ENCODE data around the gene LAMA2.

Gene LAMA2

DNA sequence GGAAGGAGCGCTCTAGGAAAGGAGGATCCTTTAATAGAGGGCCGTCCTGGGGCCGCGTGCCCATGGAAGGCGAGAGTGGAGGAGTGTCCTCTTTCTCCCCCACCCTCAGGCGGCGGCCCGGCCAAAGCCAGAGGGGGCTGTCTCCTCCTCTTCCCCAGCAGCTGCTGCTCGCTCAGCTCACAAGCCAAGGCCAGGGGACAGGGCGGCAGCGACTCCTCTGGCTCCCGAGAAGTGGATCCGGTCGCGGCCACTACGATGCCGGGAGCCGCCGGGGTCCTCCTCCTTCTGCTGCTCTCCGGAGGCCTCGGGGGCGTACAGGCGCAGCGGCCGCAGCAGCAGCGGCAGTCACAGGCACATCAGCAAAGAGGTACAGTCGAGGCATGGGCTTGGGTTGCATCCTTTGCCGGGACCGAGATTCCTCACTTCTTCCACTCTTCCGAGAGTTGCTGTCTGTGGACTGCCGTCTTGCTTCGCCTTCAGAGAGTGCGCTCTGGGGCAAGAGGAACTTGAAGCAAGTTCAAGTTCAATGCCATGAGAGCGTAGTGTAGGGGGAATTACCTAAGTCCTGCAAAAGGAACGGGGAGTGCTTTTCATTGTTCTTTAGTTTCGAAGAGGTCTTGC is at the start of gene LAMA2:
Gene LAMA2 (plus strand): TSS at position 148 of the 621 bp plus-strand sequence. CDS start 108 bp downstream, at position 256.
- Histone ChIP-seq H3K4me1 (ENCODE audit: insufficient read depth, low read length) (peaks cover 3% of the 10 kb centered on the region; the same call in 1 of the 2 replicates), H3K36me3 (ENCODE audit: insufficient read depth, low read length) (no peaks in the 10 kb centered on the region), H3K9me3 (ENCODE audit: control insufficient read depth, insufficient read depth, low read length) (no peaks in the 10 kb centered on the region), H3K9ac (ENCODE audit: low read depth, low read length) (peak within 1 kb of the TSS; percentile 54)

GRCh38 chr6:128836761-128837160 is 46.2 kb upstream of the LAMA2 start:
- no peaks in the 10 kb centered on the region for H3K9me3 ChIP-seq (ENCODE audit: control insufficient read depth, insufficient read depth, low read length)
- H3K9ac ChIP-seq (ENCODE audit: low read depth, low read length): no peak overlapping the region
- H3K4me1 ChIP-seq (ENCODE audit: insufficient read depth, low read length): no peaks in the 10 kb centered on the region
- H3K36me3 ChIP-seq (ENCODE audit: insufficient read depth, low read length): no peaks in the 10 kb centered on the region

DNA sequence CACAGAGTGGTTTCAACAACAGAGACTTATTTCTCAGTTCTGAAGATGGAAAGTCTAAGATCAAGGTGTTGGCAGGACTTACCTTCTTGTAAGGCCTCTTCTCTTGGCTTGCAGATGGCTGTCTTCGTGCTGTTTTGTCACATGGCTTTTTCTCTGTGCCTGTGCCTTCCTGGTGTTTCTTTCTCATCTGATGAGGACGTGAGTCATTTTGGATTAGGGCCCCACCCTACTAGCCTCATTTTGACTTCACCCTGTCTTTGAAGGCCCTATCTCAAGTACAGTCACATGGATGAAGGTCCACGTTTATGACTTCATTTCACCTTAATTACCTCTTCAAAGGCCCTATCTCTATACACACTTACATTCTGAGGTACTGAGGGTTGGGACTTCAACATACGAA is 41.4 kb upstream of the LAMA2 start:
- H3K36me3 ChIP-seq (ENCODE audit: insufficient read depth, low read length): no peaks in the 10 kb centered on the region
- no peaks in the 10 kb centered on the region for H3K9me3 ChIP-seq (ENCODE audit: control insufficient read depth, insufficient read depth, low read length)
- no peak overlapping the region for H3K9ac ChIP-seq (ENCODE audit: low read depth, low read length)
- H3K4me1 ChIP-seq (ENCODE audit: insufficient read depth, low read length): no peaks in the 10 kb centered on the region

DNA sequence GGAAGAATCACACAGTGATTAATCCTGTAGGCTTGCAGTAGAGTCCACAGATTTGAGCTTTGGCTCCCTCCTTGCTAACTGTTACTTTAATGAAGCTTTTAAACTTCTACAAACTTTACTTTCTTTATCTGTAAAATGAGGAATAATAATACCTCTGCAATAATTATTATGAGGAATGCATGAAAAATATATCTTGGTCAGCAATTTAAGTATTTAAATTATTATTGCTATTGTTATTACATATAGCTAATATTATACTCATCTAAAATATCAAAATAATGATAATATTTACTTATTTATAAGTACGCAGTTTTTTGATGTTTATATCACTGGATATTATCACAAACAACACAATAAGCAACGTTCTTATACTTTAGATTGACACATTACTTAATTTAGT is 38.3 kb upstream of the LAMA2 start:
- no peak overlapping the region for H3K9ac ChIP-seq (ENCODE audit: low read depth, low read length)
- H3K36me3 ChIP-seq (ENCODE audit: insufficient read depth, low read length): no peaks in the 10 kb centered on the region
- no peaks in the 10 kb centered on the region; the same call in 1 of the 2 replicates for H3K4me1 ChIP-seq (ENCODE audit: insufficient read depth, low read length)
- H3K9me3 ChIP-seq (ENCODE audit: control insufficient read depth, insufficient read depth, low read length): no peaks in the 10 kb centered on the region

- no peaks in the 10 kb centered on the region; the same call in 1 of the 2 replicates for H3K4me1 ChIP-seq (ENCODE audit: insufficient read depth, low read length)
- H3K9me3 ChIP-seq (ENCODE audit: control insufficient read depth, insufficient read depth, low read length): no peaks in the 10 kb centered on the region
- H3K36me3 ChIP-seq (ENCODE audit: insufficient read depth, low read length): no peaks in the 10 kb centered on the region
- H3K9ac ChIP-seq (ENCODE audit: low read depth, low read length): no peak overlapping the region
Observed at GRCh38 chr6:128847431-128848210, 35.3 kb upstream of the LAMA2 start.

DNA sequence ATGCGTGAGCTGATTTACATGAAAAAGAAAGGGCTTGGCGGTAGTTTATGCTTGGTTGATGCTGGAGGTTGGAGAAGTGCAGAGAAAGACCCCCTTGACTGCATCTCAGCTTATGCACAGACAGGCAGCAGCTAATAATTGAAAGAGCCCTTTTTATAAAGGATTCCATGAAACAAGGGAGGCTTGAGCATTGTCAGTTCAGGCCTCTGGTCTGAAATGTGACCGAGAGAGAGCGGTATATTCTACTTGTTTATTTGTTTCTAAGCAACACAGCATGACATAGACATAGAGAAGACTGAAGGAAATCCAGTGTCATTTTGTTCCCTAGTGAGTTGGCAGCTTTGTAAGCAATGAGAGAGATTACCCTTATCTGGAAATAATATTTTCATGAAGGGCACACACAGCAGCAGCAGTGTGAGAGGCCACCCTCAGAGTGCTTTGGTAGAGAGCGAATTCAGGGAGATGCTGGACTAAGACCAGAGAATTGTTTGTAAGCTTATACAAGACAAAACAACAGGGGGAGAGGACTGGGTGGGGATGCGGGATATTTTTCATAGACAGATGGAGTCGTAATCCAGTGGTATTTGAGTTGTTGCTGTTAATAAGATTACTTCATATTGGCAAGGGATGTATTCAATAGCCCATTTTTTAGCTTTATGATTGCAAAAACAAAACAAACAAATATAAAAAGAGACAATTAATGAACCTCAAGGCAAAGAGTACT is 34.6 kb upstream of the LAMA2 start:
- no peaks in the 10 kb centered on the region for H3K9me3 ChIP-seq (ENCODE audit: control insufficient read depth, insufficient read depth, low read length)
- no peaks in the 10 kb centered on the region; the same call in 1 of the 2 replicates for H3K4me1 ChIP-seq (ENCODE audit: insufficient read depth, low read length)
- no peaks in the 10 kb centered on the region for H3K36me3 ChIP-seq (ENCODE audit: insufficient read depth, low read length)
- no peak overlapping the region for H3K9ac ChIP-seq (ENCODE audit: low read depth, low read length)

- Histone ChIP-seq H3K9me3 (ENCODE audit: control insufficient read depth, insufficient read depth, low read length) (no peaks in the 10 kb centered on the region), H3K36me3 (ENCODE audit: insufficient read depth, low read length) (no peaks in the 10 kb centered on the region), H3K4me1 (ENCODE audit: insufficient read depth, low read length) (no peaks in the 10 kb centered on the region), H3K9ac (ENCODE audit: low read depth, low read length) (no peak overlapping the region)
Observed at GRCh38 chr6:128855581-128856085, 27.3 kb upstream of the LAMA2 start.

- no peaks in the 10 kb centered on the region for H3K4me1 ChIP-seq (ENCODE audit: insufficient read depth, low read length)
- H3K9ac ChIP-seq (ENCODE audit: low read depth, low read length): no peak overlapping the region
- H3K36me3 ChIP-seq (ENCODE audit: insufficient read depth, low read length): no peaks in the 10 kb centered on the region
- H3K9me3 ChIP-seq (ENCODE audit: control insufficient read depth, insufficient read depth, low read length): no peaks in the 10 kb centered on the region
Observed at GRCh38 chr6:128857806-128858205, 25.1 kb upstream of the LAMA2 start.

- Histone ChIP-seq H3K9me3 (ENCODE audit: control insufficient read depth, insufficient read depth, low read length) (no peaks in the 10 kb centered on the region), H3K9ac (ENCODE audit: low read depth, low read length) (no peak overlapping the region), H3K36me3 (ENCODE audit: insufficient read depth, low read length) (no peaks in the 10 kb centered on the region), H3K4me1 (ENCODE audit: insufficient read depth, low read length) (no peaks in the 10 kb centered on the region)
Observed at GRCh38 chr6:128860782-128861181, 22.2 kb upstream of the LAMA2 start.

GRCh38 chr6:128863983-128864382 is 19.0 kb upstream of the LAMA2 start:
- no peak overlapping the region for H3K9ac ChIP-seq (ENCODE audit: low read depth, low read length)
- H3K4me1 ChIP-seq (ENCODE audit: insufficient read depth, low read length): no peaks in the 10 kb centered on the region
- no peaks in the 10 kb centered on the region for H3K36me3 ChIP-seq (ENCODE audit: insufficient read depth, low read length)
- H3K9me3 ChIP-seq (ENCODE audit: control insufficient read depth, insufficient read depth, low read length): no peaks in the 10 kb centered on the region

DNA sequence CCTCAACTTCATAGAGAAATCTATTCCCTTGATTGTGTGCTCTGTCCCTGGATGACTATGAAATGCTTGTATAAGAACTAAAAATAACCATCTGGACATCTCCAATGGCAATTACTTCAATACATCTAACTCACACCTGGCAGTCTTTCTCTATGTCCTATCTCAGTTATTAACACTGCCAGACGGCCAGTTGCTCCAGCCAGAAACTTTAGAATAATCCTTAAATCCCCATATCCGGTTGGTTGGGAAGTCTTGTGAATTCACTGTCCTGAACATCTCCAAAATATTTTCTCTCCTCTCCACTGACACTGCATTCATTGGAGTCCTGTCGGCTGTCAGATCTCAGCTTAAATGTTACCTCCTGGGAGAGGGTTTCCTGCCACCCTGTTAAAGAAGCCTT is 12.2 kb upstream of the LAMA2 start:
- Histone ChIP-seq H3K4me1 (ENCODE audit: insufficient read depth, low read length) (no peaks in the 10 kb centered on the region), H3K36me3 (ENCODE audit: insufficient read depth, low read length) (no peaks in the 10 kb centered on the region), H3K9ac (ENCODE audit: low read depth, low read length) (no peak overlapping the region), H3K9me3 (ENCODE audit: control insufficient read depth, insufficient read depth, low read length) (0 out of 2 replicates have a peak, but pooled peaks cover 3% of the 10 kb centered on the region)

GRCh38 chr6:128874863-128875262 is 8.1 kb upstream of the LAMA2 start:
- H3K9ac ChIP-seq (ENCODE audit: low read depth, low read length): no peak overlapping the region
- H3K4me1 ChIP-seq (ENCODE audit: insufficient read depth, low read length): no peaks in the 10 kb centered on the region
- H3K9me3 ChIP-seq (ENCODE audit: control insufficient read depth, insufficient read depth, low read length): 0 out of 2 replicates have a peak, but pooled peaks cover 3% of the 10 kb centered on the region
- H3K36me3 ChIP-seq (ENCODE audit: insufficient read depth, low read length): no peaks in the 10 kb centered on the region

DNA sequence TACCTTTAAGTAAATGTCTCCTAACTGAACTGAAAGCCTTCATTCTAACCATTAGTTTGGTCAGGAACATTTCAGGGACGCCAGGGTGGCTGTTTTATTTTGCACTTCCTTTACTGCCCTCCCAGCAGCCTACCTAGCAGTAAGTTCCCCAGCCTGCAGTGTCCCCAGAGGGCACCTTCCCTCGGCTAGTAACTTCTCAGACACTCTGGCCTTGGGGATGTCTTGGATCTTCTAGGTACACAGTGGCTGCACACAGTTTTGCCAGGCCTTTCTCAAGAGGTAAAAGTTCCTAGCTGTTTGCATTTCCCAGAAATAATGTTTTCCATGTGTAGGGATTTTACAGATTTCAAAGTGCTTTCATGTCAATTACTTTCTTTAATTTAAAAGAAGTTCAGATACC is 378 bp upstream of the LAMA2 start:
- Histone ChIP-seq H3K9me3 (ENCODE audit: control insufficient read depth, insufficient read depth, low read length) (no peaks in the 10 kb centered on the region), H3K9ac (ENCODE audit: low read depth, low read length) (peak overlapping the region; percentile 54), H3K4me1 (ENCODE audit: insufficient read depth, low read length) (no peaks in the 10 kb centered on the region; the same call in 1 of the 2 replicates)

DNA sequence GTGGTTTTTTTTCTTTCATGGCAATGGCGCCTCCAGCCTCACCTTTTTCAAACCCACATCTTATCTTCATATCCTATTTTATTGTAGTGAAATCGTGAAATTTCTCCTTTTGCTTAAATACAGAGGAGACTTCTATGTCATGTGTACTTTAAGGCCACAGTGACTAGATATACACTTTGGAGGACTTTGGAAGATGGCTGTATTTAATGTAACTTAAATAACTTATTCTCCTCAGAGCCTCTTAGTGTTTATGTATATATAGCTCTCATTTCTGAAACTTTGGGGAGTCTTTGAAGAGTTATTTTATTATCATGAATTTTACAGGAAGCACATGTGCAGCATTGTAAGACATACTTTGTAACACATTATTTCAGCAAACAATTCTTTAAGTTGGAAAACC is 968 bp downstream of the LAMA2 start:
- Histone ChIP-seq H3K4me1 (ENCODE audit: insufficient read depth, low read length) (peaks cover 3% of the 10 kb centered on the region; the same call in 1 of the 2 replicates), H3K9ac (ENCODE audit: low read depth, low read length) (peak overlapping the region; percentile 54; the same call in 1 of the 2 replicates), H3K9me3 (ENCODE audit: control insufficient read depth, insufficient read depth, low read length) (no peaks in the 10 kb centered on the region), H3K36me3 (ENCODE audit: insufficient read depth, low read length) (no peaks in the 10 kb centered on the region)

More for the DNA sequence above, 378 bp upstream of the LAMA2 start:
- no peaks in the 10 kb centered on the region for H3K36me3 ChIP-seq (ENCODE audit: insufficient read depth, low read length)

Measured in ES-I3 (cell line).